ENCODE data around the gene CNTFR. TPM values are rescaled to one million over a fixed set of nuclear protein-coding genes. Genes with fewer than 3 reads are reported as not detected.
"Not testable (repeated sequence)": the region's sequence is repeated elsewhere in the genome, so short reads cannot be mapped to it uniquely, and the experiment has no call there.

The CNTFR gene
- total RNA-seq: 7.5 TPM

GRCh38 chr9:34589636-34590380 lies at the start of gene CNTFR:
Gene CNTFR (minus strand): TSS chr9:34589724. CDS start chr9:34568981, 20,743 bp downstream.
- peak; percentile 38 for DNase-seq

- not testable (repeated sequence) for DNase-seq
Observed at GRCh38 chr9:34639322-34639721, 49.8 kb upstream of the CNTFR start.

DNA sequence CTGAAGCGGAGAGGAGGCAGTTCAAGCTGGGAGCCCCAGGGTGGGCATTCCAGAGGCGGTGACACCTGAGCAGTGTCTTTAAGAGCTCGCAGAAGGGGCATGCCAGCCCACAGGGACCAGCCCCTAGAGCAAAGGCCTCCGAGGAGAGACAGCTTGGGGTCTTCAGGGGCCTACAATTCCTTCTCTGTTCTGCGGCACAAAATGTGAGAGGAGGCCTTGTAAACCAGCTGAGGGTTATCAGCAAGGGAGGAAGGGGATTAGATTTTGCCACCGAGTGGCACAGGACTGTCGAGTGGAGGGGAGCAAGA lies 48.6 kb upstream of the CNTFR start:
- peak; percentile 57 for DNase-seq

- DNase-seq: peak; percentile 89
Observed at GRCh38 chr9:34637356-34638137, 48.0 kb upstream of the CNTFR start, which contains the start of gene SIGMAR1. Gene SIGMAR1 (minus strand): TSS chr9:34637787. CDS start chr9:34637697, 90 bp downstream.

DNA sequence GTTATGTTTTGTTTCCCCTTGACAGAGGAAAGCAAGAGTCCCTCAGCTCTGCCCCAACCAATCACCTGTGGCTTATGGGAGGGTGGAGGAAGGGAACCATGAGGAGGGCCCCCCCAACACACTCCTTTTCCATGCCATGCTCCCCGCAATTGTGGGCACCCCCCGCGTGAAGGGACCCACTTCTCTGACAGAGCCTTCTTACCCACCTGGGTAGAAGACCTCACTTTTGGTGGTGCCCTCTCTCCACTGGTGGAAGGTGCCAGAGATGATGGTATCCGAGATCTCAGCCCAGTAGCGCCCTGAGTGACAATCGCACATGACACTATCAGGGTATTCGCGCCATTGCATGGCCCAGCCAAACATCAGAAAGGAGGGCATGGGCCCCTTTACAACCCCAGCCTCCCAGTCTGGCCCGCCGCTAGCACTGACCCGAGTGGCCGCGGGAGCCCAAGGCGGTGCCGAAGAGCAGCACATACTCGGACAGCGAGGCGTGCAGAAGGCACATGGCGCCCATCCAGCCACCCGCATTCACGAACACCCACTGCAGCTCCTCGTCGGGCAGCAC lies 47.3 kb upstream of the CNTFR start:
- no peak for DNase-seq

DNA sequence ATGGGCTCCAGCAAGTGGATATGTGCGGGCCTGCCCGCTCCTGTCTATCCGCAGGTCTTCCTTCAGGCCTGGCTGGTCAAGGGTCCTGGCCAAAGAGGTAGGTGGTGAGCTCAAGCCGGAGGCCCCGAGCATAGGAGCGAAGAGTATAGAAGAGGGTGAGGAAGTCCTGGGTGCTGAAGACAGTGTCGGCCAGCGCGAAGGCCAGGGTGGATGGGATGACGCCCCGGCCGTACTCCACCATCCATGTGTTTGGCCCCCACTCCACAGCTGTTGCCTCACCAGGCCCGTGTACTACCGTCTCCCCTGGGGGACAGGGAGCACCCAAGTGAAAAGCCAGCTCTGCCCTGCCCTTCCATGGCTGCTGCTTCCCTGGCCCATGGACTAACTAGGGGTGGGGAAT lies 46.0 kb upstream of the CNTFR start:
- DNase-seq: no peak

DNA sequence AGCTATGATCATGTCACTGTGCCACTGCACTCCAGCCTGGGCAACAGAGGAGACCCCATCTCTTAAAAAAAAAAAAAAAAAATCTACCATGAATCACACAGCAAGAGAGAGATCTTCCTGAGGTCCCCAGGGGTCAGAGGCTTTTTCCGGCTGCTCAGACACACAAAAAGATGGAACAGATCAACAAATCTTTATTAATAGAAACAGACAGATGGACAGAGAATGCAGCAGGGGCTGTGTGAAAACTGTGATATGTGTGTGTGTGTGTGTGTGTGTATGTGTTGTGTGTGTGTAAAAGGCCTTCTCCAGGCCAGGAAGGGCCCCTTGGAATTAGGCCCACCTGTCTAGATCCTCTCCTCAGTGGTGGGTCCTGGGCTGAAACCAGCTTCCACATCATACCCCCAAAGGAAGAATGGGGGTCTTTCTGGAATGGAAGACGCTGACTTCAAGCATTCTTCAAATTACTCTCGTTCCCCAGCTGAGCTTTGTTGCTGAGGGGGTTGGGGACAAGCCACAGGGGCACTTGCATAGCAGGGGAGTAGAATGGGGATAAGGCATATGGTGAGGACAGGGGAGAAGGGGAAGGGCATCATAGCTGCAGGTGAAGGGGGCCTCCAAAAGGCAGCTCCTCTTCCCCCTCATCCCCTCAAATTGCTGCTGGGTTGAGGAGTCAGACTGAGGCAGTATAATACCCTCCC lies 45.2 kb upstream of the CNTFR start:
- no peak for DNase-seq

DNA sequence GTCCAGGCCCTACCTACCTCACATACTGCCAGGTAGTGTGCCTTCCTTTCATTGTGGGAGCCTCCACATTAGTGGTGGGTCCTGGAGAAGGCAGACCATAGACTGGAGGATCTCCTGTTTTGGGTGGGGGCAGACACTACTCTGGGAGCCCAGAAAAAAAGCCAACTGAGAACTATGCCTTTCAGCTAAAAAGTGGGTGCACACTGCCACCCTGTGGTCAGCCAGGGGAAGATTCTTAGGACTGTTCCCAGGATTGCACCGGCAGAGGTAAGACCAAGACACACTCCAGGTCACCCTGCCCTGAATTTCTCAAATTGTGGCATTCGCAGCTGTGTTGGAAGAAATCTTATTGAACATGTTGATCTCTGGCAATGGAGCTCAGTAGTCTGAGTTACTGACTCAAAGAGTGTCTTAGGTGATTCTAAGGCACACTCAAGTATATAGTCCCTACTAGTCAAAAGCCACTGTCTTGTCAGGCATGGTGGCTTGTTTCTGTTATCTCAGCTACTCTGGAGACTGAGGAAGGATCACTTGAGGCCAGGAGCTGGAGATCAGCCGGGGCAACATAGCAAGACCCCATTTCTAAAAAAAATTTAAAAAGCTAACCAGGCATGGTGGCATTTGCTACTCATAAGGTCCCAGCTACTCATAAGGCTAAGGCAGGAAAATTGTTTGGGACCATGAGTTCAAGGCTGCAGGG lies 44.5 kb upstream of the CNTFR start:
- DNase-seq: peak; percentile 29

- DNase-seq: no peak
Observed at GRCh38 chr9:34633166-34633565, 43.6 kb upstream of the CNTFR start.

DNA sequence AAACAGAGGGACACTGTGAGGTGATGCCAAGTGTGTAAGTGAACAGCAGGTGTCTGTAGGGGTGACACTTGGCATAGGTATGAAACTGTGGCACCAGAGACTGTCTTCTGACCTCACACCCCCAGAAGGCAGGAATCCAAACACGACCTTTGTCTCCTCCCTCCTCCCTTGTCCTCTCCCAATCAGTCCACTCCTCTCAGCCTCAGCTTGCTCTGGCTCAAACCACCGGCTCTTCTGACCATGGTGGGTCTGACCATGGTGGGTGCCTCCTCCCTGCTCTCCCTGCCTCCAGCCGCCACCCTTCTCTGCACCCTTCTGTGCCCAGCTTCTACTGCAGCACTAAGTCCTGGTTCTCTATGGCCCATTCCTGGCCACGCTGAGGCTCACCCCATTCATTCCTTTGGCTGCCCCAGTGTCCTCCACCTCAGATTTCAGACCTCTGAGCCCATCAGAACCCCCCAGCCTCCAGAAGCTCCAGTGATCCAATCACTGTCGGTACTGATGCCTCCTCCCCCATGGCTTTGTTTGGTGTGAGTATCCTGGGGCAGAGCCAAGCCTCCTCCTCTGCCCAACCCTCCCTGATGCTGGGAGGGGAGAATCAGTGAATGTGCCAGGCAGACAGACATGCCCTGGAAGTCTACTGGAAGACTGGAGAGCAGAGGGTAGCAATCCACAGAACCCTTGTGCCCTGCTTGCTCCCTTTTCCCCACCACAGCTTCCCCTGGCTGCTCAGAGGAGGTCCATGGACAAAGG lies 41.1 kb upstream of the CNTFR start:
- no peak for DNase-seq

- DNase-seq: no peak
Observed at GRCh38 chr9:34629491-34629808, 39.9 kb upstream of the CNTFR start.

- DNase-seq: no peak
Observed at GRCh38 chr9:34628656-34629490, 39.3 kb upstream of the CNTFR start, which contains the start of gene ARID3C. Gene ARID3C (minus strand): TSS chr9:34629066. CDS start chr9:34628014, 1,052 bp downstream.

DNA sequence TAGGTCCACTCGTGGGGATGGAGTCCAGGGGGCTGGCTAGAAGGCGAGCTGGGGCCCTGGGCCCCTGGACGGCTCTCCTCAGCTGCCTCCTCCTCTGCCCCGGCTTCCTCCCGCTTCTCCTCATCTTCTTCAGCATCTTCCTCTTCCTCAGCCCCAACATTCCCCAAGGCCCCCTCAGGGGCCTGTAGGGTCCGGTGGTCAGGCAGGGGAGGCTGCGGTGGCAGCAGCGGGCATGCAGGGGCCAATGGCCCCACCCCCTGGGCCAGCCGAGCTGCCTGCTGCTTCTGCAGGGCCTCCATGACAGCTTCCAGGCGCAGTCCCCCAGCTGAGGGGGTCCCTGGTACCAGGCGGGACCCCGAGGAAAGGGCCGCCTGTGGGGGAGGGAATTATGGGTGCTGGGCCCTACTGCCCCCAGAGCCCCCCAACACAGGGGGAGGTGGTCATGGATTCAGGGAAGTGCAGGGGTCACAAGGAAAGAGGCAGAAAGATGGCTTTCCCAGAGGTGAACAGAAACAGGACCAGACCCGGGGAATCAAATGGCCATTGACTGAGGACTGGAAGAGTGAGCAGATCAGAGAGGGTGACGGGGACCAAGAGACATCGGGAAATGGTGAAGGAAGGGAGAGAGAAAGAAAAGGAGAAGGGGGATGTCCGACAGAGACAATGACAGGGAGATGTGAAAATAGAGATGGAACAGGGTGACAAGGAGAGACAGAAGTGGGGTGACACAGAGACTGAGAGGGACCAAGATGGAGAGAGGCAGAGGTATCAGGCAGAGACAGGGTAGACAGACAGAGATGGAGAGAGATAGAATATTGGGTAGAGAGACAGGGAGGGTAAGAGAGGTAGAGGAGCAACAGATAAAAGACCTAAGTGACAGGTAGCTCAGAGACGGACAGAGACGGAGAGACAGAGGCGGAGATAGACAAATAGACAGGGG lies 38.5 kb upstream of the CNTFR start:
- no peak for DNase-seq

DNA sequence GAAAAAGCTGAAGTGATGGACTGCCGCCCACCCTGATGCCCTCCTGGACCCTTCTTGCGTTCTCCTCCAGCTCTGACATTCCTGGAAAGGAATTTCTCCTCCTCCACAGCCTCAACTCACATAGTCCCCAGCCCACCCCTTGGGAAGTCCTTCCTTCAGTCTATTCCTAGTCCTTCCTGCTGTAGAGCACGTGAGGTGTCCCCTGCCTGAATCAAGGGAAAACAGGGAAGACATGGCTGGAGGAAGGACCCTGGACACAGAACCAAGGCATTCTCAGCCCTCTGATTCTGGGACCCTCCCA lies 35.6 kb upstream of the CNTFR start:
- DNase-seq: no peak

GRCh38 chr9:34624475-34625185 lies 35.1 kb upstream of the CNTFR start:
- DNase-seq: no peak

- no peak for DNase-seq
Observed at GRCh38 chr9:34623374-34624235, 34.1 kb upstream of the CNTFR start.

DNA sequence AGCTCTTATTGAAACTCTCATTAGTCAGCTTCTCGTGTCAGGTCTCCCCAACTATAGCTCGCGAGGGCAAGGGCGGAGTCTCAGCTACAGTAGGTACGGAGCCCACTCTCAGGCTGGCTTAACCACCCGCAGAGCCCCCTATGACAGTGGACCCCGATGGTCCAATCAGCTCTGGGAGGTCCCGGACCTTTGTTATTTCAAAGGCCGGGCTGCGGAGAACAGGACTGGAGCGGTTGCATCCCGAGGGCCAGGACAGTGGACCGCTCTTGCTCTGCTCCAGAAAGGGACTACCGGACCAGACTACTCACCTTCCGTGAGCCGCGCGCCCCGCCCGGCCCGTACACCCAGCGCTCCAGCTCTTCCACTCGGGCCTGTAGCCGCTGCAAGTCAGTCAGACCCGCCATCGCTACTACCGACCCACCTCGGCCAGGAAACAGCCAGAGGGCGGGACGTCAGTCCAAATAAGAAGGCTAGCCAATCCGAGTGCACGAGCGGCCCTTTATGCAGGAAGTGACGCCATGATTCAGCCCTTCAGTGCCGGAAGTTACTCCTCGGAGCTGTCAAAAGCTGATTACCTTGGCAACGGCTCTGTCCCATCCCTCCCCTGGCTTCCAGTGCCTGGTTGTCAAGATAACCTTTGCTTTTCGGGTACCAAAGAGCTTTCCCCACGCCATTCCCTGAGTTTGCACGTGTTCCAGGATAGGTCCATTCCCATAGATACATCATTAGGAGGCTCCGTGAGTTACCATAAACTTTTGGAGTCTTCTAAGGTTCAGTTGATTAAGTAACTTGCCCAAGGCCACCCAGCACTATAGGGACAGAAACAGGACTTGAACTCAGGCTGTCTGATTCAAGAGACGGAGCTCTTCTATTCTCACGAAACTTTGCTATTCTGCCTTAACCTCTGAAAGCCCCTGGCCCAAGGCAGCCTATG lies 30.8 kb upstream of the CNTFR start, which contains the start of gene DCTN3:
DCTN3 (minus strand) TSS at position 435 of the 934 bp plus-strand sequence; CDS start at position 404, 31 bp downstream.
- peak; percentile 95 for DNase-seq
